ENCODE data around the gene TRAF5. TPM values are rescaled to one million over a fixed set of nuclear protein-coding genes. Genes with fewer than 3 reads are reported as not detected.

Gene TRAF5
- total RNA-seq, 1 donor from 2014 or later: 14.4 TPM

GRCh38 chr1:211377539-211378450 lies 51.2 kb downstream of the TRAF5 start:
- no peak for TF ChIP-seq EZH2 (IDR thresholded peaks at IDR 0.05; ENCODE audit: insufficient read depth, low read length)
- TF ChIP-seq CTCF (IDR thresholded peaks at IDR 0.05; ENCODE audit: insufficient read depth, low read depth, low read length): no peak
- H3K79me2 ChIP-seq (ENCODE audit: insufficient read depth, low read length): no peaks in the 10 kb centered on the region
- peaks cover 18% of the 10 kb centered on the region for H3K4me1 ChIP-seq (ENCODE audit: insufficient read depth, low read length)
- H3K27ac ChIP-seq (ENCODE audit: low read depth, low read length): no peak overlapping the region
- H4K20me1 ChIP-seq (ENCODE audit: insufficient read depth, low read length): no peaks in the 10 kb centered on the region
- H3K36me3 ChIP-seq (ENCODE audit: insufficient read depth, low read length): no peaks in the 10 kb centered on the region
- no peaks in the 10 kb centered on the region for H3K9me3 ChIP-seq (ENCODE audit: insufficient read depth, low read depth, low read length)
- no peak overlapping the region for H3K4me2 ChIP-seq (ENCODE audit: low read length)
- H2AFZ ChIP-seq (ENCODE audit: low read depth, low read length): no peak overlapping the region
- Mint-ChIP-seq H3K36me3 (ENCODE audit: low read depth, unreplicated experiment) (peaks cover 2% of the 10 kb centered on the region), H3K9me3 (ENCODE audit: unreplicated experiment) (no peaks in the 10 kb centered on the region), H3K27ac (ENCODE audit: unreplicated experiment) (peak overlapping the region; percentile 49), H3K4me1 (ENCODE audit: low read depth, unreplicated experiment) (peaks cover 30% of the 10 kb centered on the region), H3K27me3 (ENCODE audit: low read depth, unreplicated experiment) (no peaks in the 10 kb centered on the region), H3K4me3 (ENCODE audit: unreplicated experiment) (peak overlapping the region; percentile 4)
- DNase-seq (ENCODE audit: low read depth) (no peak), FAIRE-seq (no peak)
- H3K27me3 ChIP-seq (ENCODE audit: insufficient read depth, low read length): no peaks in the 10 kb centered on the region
- H3K9ac ChIP-seq (ENCODE audit: low read length): no peak overlapping the region
- H3K4me3 ChIP-seq (ENCODE audit: insufficient read depth, low read depth, low read length): no peak overlapping the region

GRCh38 chr1:211378844-211379243 lies 52.2 kb downstream of the TRAF5 start:
- Histone ChIP-seq H3K36me3 (ENCODE audit: insufficient read depth, low read length) (no peaks in the 10 kb centered on the region), H3K27me3 (ENCODE audit: insufficient read depth, low read length) (no peaks in the 10 kb centered on the region), H3K4me1 (ENCODE audit: insufficient read depth, low read length) (peaks cover 23% of the 10 kb centered on the region), H2AFZ (ENCODE audit: low read depth, low read length) (no peak overlapping the region), H3K27ac (ENCODE audit: low read depth, low read length) (no peak overlapping the region), H3K9ac (ENCODE audit: low read length) (no peak overlapping the region), H3K4me2 (ENCODE audit: low read length) (peak overlapping the region; percentile 20), H3K9me3 (ENCODE audit: insufficient read depth, low read depth, low read length) (no peaks in the 10 kb centered on the region), H3K79me2 (ENCODE audit: insufficient read depth, low read length) (no peaks in the 10 kb centered on the region), H4K20me1 (ENCODE audit: insufficient read depth, low read length) (no peaks in the 10 kb centered on the region), H3K4me3 (ENCODE audit: insufficient read depth, low read depth, low read length) (no peak overlapping the region)
- Mint-ChIP-seq H3K27me3 (ENCODE audit: low read depth, unreplicated experiment) (no peaks in the 10 kb centered on the region), H3K4me3 (ENCODE audit: unreplicated experiment) (peak overlapping the region; percentile 25), H3K27ac (ENCODE audit: unreplicated experiment) (peak overlapping the region; percentile 35), H3K9me3 (ENCODE audit: unreplicated experiment) (no peaks in the 10 kb centered on the region), H3K4me1 (ENCODE audit: low read depth, unreplicated experiment) (peaks cover 35% of the 10 kb centered on the region), H3K36me3 (ENCODE audit: low read depth, unreplicated experiment) (peaks cover 2% of the 10 kb centered on the region)
- FAIRE-seq (no peak), DNase-seq (ENCODE audit: low read depth) (peak; percentile 57)
- no peak for TF ChIP-seq EZH2 (IDR thresholded peaks at IDR 0.05; ENCODE audit: insufficient read depth, low read length)
- TF ChIP-seq CTCF (IDR thresholded peaks at IDR 0.05; ENCODE audit: insufficient read depth, low read depth, low read length): no peak

GRCh38 chr1:211379446-211379845 lies 52.8 kb downstream of the TRAF5 start:
- no peaks in the 10 kb centered on the region for H3K79me2 ChIP-seq (ENCODE audit: insufficient read depth, low read length)
- no peak overlapping the region for H3K9ac ChIP-seq (ENCODE audit: low read length)
- H3K9me3 ChIP-seq (ENCODE audit: insufficient read depth, low read depth, low read length): no peaks in the 10 kb centered on the region
- H3K36me3 ChIP-seq (ENCODE audit: insufficient read depth, low read length): no peaks in the 10 kb centered on the region
- H3K27ac ChIP-seq (ENCODE audit: low read depth, low read length): no peak overlapping the region
- H3K4me3 ChIP-seq (ENCODE audit: insufficient read depth, low read depth, low read length): no peak overlapping the region
- Mint-ChIP-seq H3K4me3 (ENCODE audit: unreplicated experiment) (no peak overlapping the region), H3K27ac (ENCODE audit: unreplicated experiment) (no peak overlapping the region), H3K9me3 (ENCODE audit: unreplicated experiment) (no peaks in the 10 kb centered on the region), H3K36me3 (ENCODE audit: low read depth, unreplicated experiment) (peaks cover 2% of the 10 kb centered on the region), H3K27me3 (ENCODE audit: low read depth, unreplicated experiment) (no peaks in the 10 kb centered on the region), H3K4me1 (ENCODE audit: low read depth, unreplicated experiment) (peaks cover 35% of the 10 kb centered on the region)
- no peak for TF ChIP-seq EZH2 (IDR thresholded peaks at IDR 0.05; ENCODE audit: insufficient read depth, low read length)
- TF ChIP-seq CTCF (IDR thresholded peaks at IDR 0.05; ENCODE audit: insufficient read depth, low read depth, low read length): no peak
- no peak overlapping the region for H3K4me2 ChIP-seq (ENCODE audit: low read length)
- no peak overlapping the region for H2AFZ ChIP-seq (ENCODE audit: low read depth, low read length)
- H3K27me3 ChIP-seq (ENCODE audit: insufficient read depth, low read length): no peaks in the 10 kb centered on the region
- no peak for FAIRE-seq
- DNase-seq (ENCODE audit: low read depth): no peak
- peaks cover 23% of the 10 kb centered on the region for H3K4me1 ChIP-seq (ENCODE audit: insufficient read depth, low read length)
- no peaks in the 10 kb centered on the region for H4K20me1 ChIP-seq (ENCODE audit: insufficient read depth, low read length)

Measured in astrocyte (in vitro differentiated cells and primary cell).